Parathyroid adenoma (tissue), 2 donors: ENCODE measurements around the gene SLC12A7.

Source experiments
- H2AFZ ChIP-seq: fragments of 300-600 bp; sonication (generic); one replicate; pipeline ENCODE4 v1.7.0; 2017; ENCODE audit warnings: antibody characterized with exemption, mild to moderate bottlenecking
- H3K27ac ChIP-seq: fragments of 300-600 bp; sonication (generic); one replicate; pipeline ENCODE4 v1.7.0; 2017
- H3K27me3 ChIP-seq: fragments of 300-600 bp; sonication (generic); one replicate; pipeline ENCODE4 v1.7.0; 2017; ENCODE audit warnings: low read length; ENCODE audit not compliant: control insufficient read depth, insufficient read depth
- H3K36me3 ChIP-seq: fragments of 300-600 bp; sonication (generic); one replicate; pipeline ENCODE4 v1.7.0; 2017; ENCODE audit warnings: low read length; ENCODE audit not compliant: control insufficient read depth, insufficient read depth
- H3K4me1 ChIP-seq: fragments of 300-600 bp; sonication (generic); one replicate; pipeline ENCODE4 v1.7.0; 2017; ENCODE audit warnings: control low read depth
- H3K4me2 ChIP-seq: fragments of 300-600 bp; sonication (generic); one replicate; pipeline ENCODE4 v1.7.0; 2017; ENCODE audit warnings: low read length
- H3K4me3 ChIP-seq: fragments of 300-600 bp; sonication (generic); one replicate; pipeline ENCODE4 v1.7.0; 2017; ENCODE audit warnings: low read depth, low read length
- H3K79me2 ChIP-seq: fragments of 300-600 bp; sonication (generic); one replicate; pipeline ENCODE4 v1.7.0; 2017; ENCODE audit warnings: control low read depth
- H3K9ac ChIP-seq: fragments of 300-600 bp; sonication (generic); one replicate; pipeline ENCODE4 v1.7.0; 2017; ENCODE audit warnings: mild to moderate bottlenecking
- H3K9me3 ChIP-seq: fragments of 300-600 bp; sonication (generic); one replicate; pipeline ENCODE4 v1.7.0; 2017; ENCODE audit warnings: low read length; ENCODE audit not compliant: control insufficient read depth
- CTCF ChIP-seq: fragments of 300-600 bp; sonication (generic); IDR thresholded peaks from one replicate; pipeline ENCODE4 v1.7.0; 2017; ENCODE audit warnings: antibody characterized with exemption, mild to moderate bottlenecking
- donor health status: primary hyperparathyroidism.

SLC12A7 gene

DNA sequence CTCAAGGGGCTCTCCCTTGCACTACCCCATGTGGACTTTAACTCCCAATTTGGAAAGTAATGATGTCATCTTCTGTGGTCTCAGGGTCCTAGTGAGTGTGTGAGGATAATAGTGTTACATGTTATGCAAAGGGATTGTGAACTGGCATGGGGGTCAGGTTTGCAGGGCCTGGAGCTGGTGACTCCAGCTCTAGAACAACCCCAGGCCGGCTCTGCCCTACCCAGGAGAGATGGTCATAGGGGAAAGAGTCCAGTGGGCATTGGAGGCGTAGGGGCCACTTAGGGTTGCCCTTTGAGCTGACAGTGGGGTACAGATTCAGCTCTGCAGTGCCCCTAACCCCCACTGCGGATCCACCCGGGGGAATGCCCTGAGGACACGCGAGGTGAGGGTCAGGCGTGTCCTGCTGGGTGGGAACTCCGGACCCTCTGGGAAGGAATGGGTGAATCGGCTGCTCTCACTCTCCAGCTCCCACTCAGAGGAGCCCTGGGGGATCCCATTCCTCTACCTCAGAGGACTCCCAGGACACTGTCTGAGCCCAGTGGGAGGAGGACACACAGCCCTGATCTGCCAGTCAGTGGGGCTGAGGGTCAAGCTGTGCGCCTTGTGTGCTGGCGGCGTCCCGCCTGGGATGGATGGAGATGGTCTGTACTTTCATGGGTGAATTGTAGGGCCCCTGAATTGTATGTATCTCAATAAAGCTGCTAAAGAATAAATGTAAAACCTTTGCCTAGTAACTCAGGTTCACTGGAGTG, 105.8 kb downstream of the SLC12A7 start:
- H3K4me3 ChIP-seq = no peak overlapping the region
- TF ChIP-seq CTCF = no peak
- no peaks in the 10 kb centered on the region for H3K79me2 ChIP-seq
- H3K4me2 ChIP-seq = no peak overlapping the region
- H3K36me3 ChIP-seq = no peaks in the 10 kb centered on the region
- no peak overlapping the region for H3K27ac ChIP-seq
- H3K4me1 ChIP-seq = no peaks in the 10 kb centered on the region
- no peak overlapping the region for H2AFZ ChIP-seq
- no peak overlapping the region for H3K9ac ChIP-seq
- H3K9me3 ChIP-seq = no peaks in the 10 kb centered on the region
- no peaks in the 10 kb centered on the region for H3K27me3 ChIP-seq

GRCh38 chr5:1005249-1005851, 106.5 kb downstream of the SLC12A7 start:
- Histone ChIP-seq H3K36me3 (no peaks in the 10 kb centered on the region), H3K9me3 (no peaks in the 10 kb centered on the region), H3K79me2 (no peaks in the 10 kb centered on the region), H3K4me3 (peak overlapping the region; percentile 52), H3K27ac (no peak overlapping the region), H3K4me2 (peak overlapping the region; percentile 83), H3K9ac (no peak overlapping the region), H2AFZ (peak overlapping the region; percentile 82), H3K27me3 (no peaks in the 10 kb centered on the region), H3K4me1 (no peaks in the 10 kb centered on the region)
- no peak for TF ChIP-seq CTCF

DNA sequence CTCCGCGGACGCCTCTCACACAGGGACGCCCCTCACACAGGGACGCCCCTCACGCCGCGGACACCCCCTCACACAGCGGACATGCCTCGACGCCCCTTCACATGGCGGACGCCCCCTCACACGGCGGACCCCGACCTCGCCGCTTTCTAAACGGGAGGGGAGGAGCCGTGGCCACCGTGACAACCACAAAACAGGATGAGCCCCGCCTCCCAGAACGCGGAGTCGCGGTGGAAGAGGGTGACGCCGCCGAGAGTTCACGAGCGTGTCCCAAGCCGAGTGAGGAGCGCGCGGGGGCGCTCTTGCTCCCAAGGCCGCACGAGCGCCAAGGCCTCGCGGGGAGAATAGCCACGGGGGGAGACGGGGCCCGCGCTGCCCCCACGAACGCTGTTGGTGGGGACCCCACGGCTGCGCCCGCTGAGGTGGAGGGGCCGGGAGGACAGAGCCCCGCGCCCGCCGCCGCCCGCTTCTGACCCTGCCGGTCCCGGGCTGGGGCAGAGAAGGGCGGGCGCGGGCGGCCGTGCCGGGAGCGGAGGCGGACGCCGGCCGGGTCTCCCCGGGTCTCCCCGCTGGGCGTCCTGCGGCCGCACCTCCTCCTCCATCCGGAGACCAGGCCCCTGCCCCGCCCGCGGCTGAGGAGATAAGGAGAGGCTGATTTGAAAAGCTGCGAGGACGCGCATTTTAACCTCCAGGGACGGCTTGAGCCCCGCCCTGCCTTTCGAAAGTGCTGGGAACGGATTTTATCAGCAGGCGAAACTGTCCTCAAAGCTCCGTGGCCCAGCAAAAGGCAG, 107.2 kb downstream of the SLC12A7 start:
- Histone ChIP-seq H3K9ac (no peak overlapping the region), H3K9me3 (no peaks in the 10 kb centered on the region), H3K27ac (peak overlapping the region; percentile 24), H2AFZ (peak overlapping the region; percentile 82), H3K36me3 (no peaks in the 10 kb centered on the region), H3K4me3 (peak overlapping the region; percentile 52), H3K79me2 (no peaks in the 10 kb centered on the region), H3K4me1 (no peaks in the 10 kb centered on the region), H3K4me2 (peak overlapping the region; percentile 83), H3K27me3 (no peaks in the 10 kb centered on the region)
- peak; percentile 51 for TF ChIP-seq CTCF

DNA sequence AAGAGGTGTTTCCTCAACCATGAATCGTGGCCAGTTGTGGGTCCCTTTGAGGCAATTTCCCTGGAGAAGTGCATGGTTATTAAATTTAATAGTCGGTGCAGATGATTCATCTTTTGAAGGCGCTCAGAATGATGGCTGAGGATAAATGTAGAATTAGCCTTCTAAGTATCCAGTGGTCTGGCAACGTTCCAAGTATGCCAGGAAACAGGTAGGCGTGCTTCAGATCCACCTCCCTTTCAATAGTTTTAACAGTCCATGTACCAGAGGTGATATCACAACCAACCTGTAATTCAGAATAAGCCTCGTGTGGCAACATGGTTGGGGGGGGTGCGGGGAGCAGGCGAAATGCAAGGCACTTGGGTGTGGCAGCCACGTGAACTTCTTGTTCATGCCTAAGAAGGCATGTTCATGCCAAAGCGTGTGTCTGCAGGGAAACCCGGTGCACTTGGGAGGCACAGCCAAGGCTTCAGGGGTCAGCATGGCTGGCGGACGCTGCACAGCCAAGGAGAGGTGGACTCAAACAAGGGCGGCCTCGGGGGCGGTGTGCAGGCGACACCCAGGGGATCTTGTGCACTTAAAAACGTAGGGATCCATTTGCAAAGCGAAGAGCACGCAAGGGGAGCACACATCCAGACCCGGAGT, 108.4 kb downstream of the SLC12A7 start:
- TF ChIP-seq CTCF = no peak
- no peaks in the 10 kb centered on the region for H3K9me3 ChIP-seq
- no peak overlapping the region for H3K27ac ChIP-seq
- no peak overlapping the region for H3K4me2 ChIP-seq
- H3K4me1 ChIP-seq = no peaks in the 10 kb centered on the region
- no peaks in the 10 kb centered on the region for H3K79me2 ChIP-seq
- H3K4me3 ChIP-seq = no peak overlapping the region
- H3K27me3 ChIP-seq = no peaks in the 10 kb centered on the region
- H3K9ac ChIP-seq = no peak overlapping the region
- H3K36me3 ChIP-seq = no peaks in the 10 kb centered on the region
- H2AFZ ChIP-seq = no peak overlapping the region
